HG02642 (cell line): Measurements from ENCODE around the gene KAZN.

ENCODE experiments used
- ATAC-seq: cut with Tn5 transposase; IDR thresholded peaks from one replicate; pipeline ENCODE4 v1.9.1; 2021; ENCODE audit warnings: mild to moderate bottlenecking; ENCODE audit not compliant: unreplicated experiment, poor library complexity

Gene KAZN

GRCh38 chr1:14737561-14738094 lies 139.1 kb downstream of the KAZN start:
- no peak for ATAC-seq

DNA sequence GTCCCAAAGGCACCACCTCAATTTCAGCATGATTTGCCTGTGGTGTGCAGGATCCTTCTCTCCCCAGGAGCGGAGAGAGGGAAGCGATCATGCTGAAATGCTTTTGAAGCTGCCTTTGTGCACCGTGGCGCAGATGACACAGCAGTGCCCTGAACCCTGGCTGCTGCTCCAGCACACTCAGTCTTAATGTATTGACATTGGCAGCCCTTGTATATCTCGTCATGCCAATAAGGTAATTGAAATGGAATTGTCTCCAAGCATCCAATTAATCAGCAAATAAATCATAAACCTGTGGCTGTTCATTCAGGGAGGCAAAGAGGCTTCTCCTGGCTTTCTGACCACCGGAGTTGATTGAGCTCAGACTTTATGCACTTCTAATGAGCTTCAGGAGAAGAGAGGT lies 139.8 kb downstream of the KAZN start:
- ATAC-seq = no peak

GRCh38 chr1:14738647-14739046 lies 140.2 kb downstream of the KAZN start:
- no peak for ATAC-seq

DNA sequence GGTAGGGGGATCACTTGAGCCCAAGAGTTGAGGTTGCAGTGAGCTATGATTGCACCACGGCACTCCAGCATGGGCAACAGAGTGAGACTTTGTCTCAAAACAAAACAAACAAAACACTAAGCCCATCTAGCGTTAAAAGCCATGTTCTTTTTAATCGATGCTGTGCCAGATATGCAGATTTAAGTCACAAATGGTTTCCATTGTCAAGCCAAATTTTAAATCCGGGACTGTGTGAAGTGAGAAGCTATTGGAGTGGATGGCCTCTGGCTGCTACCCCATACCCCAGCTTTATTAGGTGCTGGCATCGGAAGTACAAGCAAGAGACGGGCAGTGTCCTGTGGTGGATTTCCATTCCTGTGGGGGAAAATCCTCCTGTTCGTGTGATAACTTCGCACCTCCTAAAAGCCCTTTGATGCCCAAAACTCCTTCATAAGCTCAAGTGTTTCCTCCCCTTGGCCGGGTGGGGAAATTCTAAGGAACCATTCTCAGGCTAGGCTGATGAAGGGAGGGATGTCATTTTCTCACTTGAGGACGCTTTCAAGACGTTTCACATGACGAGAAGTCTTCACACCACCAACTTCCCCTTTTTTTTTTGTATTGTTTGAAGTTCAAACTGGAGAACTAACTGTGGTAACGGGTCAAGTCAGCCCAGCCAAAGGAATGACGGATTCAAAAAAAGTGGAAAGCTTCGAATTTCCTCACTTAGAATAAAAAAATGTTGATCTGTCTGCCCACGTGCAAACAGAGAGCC lies 140.8 kb downstream of the KAZN start:
- ATAC-seq = no peak

DNA sequence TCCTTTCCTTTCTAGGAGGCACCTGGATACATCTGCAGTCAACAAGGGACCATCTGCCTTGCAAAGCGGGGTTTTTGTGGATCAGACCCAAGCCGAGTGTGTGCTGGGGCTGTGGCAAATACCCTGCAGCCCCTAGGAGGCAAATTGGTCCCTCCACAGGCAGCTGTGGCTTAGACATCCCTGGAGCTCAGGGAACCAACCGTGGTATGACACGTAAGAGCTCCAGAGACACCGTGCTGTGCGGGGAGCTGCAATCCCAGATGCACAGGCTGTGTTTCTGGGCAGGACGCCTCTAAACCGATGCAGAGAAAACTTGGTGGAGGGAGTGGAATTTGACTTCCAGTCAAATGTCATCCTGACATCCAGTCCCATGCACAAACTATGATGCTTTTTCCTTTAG lies 141.5 kb downstream of the KAZN start:
- no peak for ATAC-seq

- no peak for ATAC-seq
Observed at GRCh38 chr1:14741082-14741481, 142.6 kb downstream of the KAZN start.

GRCh38 chr1:14741532-14741931 lies 143.0 kb downstream of the KAZN start:
- ATAC-seq = no peak

GRCh38 chr1:14742181-14742980 lies 143.9 kb downstream of the KAZN start:
- no peak for ATAC-seq

- ATAC-seq = no peak
Observed at GRCh38 chr1:14743368-14743767, 144.9 kb downstream of the KAZN start.

DNA sequence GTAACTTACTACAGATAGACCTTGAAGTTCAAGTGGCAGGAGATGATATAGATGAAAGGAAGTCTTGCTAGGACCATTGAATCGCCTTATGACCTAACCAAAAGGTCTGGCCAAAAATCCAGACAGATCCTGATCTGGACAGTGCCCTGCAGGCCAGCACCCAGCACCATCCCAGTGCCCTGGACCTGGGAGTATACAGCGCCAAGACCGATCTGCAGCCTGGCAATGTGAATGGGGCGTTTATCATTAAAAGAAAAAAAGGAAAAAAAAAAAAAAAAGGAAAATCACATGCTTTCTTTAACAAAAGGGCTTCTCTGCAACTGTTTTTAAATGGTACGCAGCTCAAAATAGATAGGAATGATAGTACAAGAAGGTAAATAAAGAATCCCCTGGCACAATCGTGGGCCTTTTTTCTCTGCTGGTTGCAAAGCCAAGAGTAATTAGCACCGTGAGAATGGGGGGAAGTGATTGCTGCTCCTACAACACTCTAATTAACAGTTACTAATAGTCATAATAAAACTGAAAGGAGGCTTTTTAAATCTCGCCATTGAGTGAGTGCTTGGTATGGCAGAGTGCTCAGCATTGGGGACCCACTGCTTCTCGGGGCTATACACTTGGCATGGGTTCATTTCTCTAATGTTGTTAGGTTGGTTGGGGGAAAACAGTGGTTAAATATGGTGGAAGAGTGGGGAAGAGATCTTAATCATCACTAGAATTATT lies 146.7 kb downstream of the KAZN start:
- no peak for ATAC-seq

DNA sequence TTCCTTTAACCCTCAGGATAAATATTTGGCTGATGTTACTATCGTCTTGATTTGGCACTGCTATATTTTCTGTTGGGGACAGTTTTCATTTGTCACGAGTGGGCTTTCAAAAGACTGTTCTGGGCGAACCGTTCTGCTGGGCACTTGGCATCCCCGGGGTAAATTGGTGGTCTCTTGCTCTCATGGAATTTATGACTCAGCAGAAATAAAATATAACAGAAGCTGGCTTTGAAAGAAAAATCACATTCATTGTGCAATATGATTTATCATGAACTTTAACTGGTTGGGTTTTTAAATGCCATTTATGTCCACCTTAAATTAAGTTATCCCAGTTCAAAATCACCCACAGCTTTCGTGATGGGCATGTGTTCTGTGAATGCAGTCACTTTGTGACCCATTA lies 147.3 kb downstream of the KAZN start:
- no peak for ATAC-seq

GRCh38 chr1:14746393-14746792 lies 147.9 kb downstream of the KAZN start:
- no peak for ATAC-seq

DNA sequence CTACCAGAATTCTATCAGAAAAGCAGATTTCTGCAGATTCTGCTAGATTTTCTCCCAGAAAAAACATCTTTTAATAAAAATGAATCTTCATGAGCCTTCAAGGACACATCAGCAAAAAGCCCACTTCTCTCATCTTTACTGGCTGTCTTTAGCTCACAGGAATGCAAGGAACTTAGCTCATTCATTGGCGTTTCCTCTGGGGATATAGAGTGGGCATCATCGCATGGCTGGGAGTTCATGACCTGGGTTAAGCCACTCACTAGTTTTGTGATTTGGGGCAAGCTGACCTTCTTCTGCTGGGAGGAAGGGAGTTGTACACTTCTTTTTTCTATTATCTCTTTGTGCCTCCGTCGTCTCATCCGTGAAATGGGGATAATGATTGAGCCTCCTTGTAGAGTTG lies 149.7 kb downstream of the KAZN start:
- ATAC-seq = no peak

- ATAC-seq = no peak
Observed at GRCh38 chr1:14748977-14749376, 150.5 kb downstream of the KAZN start.

GRCh38 chr1:14750490-14750889 lies 152.0 kb downstream of the KAZN start:
- ATAC-seq = no peak

- no peak for ATAC-seq
Observed at GRCh38 chr1:14755518-14756252, 157.2 kb downstream of the KAZN start.

DNA sequence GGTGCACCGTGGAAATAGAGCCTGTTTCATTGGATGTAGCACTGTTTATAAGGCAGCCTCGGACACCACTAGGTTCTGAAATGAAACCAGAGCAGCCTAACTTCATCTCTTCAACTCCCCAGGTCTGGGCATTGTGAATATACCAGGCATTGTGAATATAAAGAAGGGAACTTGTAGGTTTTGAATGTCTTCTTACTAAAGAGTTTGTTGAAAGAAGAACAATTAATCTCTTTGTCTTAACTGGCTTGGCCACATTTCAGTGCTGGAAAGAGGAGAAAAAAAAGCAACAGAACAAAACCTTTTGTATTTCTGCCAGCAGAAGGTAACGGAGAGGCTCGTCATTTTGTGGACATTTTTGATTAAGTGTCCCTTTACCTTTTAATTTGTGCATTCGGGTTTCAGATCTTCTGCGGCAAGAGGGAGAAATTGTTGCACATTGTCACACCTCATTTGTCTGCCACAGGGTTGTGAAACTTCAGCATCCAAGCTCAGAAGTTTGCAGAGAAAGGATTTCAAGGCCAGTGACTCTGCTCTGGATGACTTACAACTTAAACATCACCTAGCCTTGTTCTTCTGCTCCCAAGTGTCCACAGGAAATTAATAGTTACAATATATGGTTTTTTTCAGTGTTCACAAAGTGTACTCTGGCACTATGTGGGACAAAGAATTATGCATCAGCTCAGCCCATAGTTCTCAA lies 158.3 kb downstream of the KAZN start:
- no peak for ATAC-seq

DNA sequence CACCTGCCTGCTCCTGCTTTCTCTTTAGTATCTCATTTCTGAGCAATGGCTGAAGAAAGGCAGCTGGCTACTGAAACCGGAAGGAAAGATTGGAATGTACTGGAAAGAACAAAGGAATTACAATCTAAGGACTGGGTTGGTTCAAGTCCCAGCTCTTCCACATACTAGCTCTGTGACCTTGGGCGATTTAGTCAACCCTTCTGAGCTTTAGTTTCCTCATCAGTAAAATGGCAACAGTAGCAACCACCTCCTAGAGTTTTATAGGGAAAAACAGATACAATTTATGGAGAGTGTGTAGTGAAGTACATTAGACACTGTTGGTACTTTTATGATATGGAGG lies 158.8 kb downstream of the KAZN start:
- no peak for ATAC-seq

DNA sequence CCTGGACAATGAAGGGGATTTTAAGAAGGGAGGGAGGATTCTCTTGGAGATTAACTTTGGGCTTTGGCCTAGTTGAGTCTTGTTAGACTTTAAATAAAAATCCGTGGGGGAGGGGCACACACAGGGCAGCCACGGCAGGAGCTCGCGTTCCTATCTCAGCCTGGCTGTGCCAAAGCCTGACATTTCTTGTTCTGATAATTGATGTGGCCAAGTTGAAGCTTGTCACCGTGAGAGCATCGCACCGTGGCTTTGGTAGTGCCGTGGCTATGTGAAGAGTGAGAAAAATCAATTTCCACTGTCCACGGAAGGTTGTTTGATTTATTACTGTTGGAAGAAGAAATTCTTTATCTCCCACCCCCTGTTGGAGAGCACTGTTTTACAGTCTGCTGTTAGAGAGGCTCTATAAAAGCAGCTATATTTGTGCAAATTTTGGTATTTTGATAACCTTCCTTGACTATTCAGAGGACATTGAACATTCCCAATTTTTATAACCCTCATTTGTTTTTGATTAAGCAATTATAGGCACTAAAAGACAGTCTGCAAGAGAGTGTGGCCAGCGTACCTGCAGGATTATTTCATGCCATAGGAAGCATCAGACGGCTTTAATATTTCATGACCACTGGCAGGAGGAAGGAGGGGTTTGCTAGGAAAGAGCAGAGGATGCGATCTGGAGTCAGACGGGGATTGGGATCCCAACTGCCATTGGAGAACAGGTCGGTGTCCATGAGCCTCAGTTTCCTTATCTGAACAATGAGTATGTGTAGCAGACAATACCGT lies 160.7 kb downstream of the KAZN start:
- ATAC-seq = no peak
